ENCODE measurements around the gene GRAMD1A.
"Not testable (repeated sequence)": the region's sequence is repeated elsewhere in the genome, so short reads cannot be mapped to it uniquely, and the experiment has no call there.

GRAMD1A gene

DNA sequence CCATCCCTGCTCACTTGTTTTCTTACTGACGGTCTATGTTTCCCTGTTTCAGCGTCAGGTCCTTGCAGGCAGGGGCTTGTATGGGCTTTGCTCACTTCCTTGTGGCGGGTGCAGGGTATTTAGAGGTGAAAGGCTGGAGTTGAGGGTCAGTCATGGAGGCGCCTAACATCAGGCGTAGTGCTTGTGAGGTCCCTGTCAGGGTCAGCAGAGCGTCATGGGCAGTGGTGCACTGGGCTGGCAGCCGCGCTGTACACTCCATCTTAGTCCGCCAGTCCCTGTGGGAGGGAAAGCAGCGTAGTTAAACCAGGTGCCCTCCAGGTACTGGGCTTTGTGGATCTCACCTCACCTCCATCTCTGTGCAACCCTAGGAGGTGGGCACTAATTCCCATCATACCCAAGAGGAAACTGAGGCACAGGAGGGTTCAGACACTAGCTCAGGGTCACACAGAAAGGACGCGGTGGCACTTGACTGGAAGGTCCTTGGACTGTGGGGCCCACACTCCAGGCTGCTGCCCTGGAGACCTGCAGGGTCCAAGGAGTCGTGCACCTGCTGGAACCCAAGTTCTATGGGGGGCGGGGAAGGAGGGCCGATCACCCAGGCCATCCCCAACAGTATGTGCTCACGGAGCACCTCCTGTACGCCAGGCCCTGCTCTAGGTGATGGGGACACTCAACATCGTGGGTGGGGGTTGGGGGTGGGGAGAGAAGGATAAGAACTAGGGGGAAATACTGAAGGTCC, 4.6 kb downstream of the GRAMD1A start:
- no peak for DNase-seq

DNA sequence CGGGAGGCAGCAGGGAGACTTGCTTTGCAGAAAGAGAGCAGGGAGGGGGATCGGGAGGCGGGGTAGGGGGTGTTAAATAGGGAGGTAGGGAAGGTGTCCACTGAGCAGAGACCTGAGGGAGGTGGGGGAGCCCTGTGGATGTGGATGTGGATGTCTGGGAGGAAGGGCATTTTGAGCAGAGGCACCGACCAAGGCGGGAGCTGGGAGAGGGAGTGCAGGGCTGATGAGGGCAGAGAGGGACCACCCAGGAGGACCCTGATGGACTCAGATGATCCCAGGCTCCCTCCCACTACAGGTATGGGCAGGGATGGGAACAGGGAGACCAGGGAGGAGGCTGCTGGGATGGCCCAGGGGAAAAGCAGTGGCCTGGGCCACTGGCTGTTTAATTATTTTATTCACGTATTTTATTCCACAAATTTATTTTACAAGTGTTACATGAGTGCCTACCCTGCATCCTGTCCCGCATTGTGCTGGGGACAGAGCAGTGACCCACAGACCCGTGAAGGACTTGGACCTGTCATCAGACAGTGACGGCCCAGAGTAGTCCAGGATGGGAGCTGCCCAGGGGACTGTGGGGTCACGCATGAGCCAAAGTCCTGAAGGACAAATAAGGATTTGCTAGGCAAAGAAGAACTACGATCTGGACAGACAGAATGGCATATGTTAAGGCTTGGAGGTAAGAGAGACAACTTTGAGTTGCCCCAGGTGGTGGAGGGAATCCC, 5.3 kb downstream of the GRAMD1A start:
- no peak for DNase-seq

DNA sequence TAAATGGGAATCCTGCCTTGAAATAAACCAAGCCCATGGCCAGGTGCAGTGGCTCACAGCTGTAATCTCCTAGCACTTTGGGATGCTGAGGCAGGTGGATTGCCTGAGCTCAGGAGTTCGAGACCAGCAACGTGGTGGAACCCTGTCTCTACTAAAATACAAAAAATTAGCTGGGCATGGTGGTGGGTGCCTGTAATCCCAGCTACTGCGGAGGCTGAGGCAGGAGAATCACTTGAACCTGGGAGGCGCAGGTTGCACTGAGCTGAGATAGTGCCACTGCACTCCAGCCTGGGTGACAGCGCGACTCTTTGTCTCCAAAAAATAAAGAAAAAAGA, 5.9 kb downstream of the GRAMD1A start:
- DNase-seq, result not testable (repeated sequence)

DNA sequence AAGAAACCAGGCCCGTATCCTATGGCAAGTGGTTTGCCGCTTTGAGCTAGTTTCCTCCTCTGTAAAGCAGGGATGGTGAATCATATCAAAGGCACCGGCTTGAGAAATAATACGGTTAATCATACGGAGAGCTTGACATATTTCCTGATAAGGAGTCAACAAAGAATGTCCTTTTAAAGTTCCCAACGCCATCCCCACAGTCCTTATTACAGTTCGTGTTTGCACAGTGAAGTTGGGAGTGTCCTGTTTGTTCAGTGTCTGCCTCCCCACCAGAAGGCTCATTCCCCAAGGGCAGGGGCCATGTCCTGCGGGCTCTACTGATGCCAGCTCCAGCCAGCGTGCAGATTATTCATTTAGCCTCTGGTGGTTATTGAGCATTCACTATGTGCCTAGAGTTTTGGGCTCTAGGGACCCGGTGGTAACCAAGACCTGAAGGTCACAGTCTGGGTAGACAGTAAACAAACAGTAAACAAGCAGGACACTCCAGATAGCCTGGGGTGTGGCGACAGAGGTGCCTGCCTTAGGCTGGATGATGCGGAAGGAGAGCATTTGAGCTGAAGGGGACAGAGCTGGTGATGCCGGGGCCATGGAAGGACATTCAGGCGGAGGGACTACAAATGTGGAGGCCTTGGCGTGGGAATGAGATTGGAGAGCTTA, 6.3 kb downstream of the GRAMD1A start:
- no peak for DNase-seq

DNA sequence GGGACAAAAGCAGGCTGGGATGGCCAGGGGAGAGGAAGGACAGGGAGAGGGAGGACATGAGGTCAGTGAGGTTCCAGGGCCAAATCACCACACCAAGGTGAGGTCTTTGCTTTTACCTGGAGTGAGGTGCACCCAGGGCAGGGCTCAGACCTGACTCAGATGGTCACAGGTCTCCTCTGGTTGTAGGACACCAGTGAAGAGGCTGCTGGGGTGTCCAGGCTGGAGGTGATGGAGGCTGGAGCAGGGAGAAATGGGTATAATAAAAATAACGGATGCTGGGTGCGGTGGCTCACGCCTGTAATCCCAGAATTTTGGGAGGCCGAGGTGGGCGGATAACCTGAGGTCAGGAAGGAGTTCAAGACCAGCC, 6.9 kb downstream of the GRAMD1A start:
- no peak for DNase-seq

DNA sequence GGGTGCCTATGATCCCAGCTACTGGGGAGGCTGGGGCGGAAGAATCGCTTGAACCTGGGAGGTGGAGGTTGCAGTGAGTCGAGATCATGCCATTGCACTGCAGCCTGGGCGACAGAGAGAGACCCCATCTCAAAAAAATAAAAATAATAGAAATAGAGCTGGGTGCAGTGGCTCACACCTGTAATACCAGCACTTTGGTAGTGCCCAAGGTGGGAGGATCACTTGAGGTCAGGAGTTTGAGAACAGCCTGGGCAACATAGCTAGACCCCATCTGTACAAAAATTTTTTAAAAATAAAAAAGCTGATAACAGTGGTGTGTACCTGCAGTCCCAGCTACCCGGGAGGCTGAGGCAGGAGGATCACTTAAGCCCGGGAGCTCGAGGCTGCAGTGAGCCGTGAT, 7.3 kb downstream of the GRAMD1A start:
- not testable (repeated sequence) for DNase-seq

DNA sequence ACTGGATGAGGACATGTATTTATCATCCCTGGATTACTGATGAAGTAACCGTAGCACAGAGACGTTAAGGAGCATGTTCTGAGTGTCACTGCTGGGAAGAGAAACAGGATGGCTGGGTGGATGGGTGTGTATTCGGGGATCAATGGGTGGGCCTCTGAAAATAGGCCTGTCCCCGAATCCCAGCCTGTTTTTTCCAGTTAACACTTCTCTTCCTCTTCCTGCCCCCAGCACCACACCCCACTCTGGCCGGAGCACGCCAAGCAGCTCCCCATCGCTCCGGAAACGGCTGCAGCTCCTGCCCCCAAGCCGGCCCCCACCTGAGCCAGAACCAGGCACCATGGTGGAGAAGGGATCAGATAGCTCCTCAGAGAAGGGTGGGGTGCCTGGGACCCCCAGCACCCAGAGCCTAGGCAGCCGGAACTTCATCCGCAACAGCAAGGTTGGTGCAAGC, 8.8 kb downstream of the GRAMD1A start:
- DNase-seq, result no peak

DNA sequence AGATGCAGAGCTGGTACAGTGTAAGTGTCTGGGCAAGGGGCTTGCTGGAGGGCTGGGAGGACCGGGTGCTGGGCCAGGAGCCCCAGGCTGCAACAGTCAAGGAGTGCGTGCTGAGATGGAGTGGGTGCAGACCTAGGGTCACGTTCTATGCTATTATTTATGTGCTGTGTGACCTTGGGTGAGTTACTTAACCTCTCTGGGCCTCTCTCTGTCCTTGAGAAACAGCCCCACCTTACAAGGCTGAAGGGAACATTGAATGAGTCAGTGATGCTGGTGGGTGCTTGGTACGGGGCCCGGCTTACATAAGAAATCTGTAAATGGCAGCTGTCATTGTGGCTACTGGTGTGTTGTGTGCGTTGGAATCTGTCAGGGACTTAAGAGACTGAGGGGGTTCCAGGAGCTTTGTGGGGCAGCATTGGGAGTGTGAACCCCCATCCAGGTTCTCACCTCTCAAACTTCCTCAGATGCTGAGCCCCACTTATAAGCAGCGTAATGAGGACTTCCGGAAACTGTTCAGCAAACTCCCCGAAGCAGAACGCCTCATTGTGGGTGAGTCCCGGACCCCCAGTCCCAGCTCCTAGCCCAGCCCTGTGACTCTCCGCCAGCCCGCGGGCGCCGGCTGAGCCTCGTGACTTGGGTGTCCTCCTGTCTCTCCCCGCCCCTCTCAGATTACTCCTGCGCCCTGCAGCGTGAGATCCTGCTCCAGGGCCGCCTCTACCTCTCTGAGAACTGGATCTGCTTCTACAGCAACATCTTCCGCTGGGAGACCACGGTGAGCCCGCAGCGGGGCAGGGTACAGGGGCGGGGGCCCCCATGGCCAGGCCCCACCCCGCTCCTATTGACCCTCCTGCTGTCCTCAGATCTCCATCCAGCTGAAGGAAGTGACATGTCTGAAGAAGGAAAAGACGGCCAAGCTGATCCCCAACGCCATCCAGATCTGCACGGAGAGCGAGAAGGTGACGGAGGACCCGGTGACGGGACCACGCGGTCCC, 9.6 kb downstream of the GRAMD1A start:
- no peak for DNase-seq

DNA sequence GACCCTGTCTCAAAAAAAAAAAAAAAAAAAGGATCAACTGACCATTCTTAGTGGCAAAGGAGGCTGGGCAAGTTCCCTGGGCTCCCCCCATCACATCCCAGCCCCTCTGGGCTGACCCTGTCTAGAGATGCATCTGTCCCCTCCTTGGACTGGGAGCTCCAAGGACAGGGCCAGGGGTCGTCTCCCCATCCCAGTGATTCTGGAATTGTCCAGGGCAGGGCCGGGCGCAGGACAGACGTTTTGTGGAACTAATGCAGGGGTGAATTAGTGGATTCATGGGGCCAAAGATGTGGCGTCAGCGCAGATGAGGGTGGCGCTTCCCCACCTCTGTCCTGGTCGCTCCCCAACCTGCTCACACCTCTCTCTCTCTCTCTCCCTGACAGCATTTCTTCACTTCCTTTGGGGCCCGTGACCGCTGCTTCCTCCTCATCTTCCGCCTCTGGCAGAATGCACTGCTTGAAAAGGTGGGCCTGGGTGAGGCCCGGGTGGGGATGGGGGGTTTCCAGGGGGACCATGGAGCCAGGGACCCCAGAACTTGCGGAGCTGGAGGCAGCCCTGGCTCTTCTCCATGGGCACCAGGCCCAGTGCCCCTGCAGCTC, 11.1 kb downstream of the GRAMD1A start:
- no peak for DNase-seq

DNA sequence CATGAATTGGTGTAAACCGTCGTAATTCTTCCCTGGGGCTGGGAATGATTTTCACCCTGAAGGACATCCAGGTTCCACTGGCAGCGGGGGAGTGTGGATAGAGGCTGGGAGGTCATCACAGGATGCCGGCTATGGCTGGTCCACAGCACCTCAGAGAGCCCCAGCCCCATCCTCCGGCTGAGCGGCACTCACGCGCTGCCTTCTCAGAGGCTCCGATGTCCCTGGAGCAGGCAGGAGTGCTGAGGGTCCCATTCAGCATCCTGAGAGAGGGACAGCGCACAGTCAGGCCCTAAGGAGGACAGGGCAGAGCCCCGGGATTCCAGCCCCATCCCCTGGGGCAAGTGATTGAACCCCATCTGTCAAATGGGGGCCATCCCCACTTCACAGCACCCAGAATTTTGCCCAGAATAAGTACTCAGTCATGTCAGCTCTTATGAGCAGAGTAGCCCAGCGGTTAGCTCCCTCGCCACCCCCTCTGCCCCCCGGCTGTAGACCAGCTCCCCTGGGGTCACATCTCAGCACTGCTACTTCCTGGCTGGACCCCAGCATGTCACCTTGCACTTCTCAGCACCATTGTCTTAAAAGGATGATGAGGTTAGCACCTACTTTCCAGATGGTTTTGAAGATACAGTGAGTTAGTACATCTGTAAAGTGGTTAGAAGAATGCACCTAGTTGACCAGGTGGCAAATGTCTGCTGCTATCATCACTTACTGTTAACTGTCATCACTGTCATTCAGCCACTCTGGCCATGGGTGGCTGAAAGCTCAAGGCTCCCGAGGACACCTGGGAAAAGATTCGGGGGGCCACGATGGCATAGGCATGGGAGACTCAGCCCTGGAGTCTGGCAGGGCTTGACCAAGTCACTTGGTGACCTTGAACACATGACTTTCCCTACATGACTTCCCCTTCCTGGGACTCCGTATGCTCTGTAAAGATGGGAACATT, 11.9 kb downstream of the GRAMD1A start:
- no peak for DNase-seq

DNA sequence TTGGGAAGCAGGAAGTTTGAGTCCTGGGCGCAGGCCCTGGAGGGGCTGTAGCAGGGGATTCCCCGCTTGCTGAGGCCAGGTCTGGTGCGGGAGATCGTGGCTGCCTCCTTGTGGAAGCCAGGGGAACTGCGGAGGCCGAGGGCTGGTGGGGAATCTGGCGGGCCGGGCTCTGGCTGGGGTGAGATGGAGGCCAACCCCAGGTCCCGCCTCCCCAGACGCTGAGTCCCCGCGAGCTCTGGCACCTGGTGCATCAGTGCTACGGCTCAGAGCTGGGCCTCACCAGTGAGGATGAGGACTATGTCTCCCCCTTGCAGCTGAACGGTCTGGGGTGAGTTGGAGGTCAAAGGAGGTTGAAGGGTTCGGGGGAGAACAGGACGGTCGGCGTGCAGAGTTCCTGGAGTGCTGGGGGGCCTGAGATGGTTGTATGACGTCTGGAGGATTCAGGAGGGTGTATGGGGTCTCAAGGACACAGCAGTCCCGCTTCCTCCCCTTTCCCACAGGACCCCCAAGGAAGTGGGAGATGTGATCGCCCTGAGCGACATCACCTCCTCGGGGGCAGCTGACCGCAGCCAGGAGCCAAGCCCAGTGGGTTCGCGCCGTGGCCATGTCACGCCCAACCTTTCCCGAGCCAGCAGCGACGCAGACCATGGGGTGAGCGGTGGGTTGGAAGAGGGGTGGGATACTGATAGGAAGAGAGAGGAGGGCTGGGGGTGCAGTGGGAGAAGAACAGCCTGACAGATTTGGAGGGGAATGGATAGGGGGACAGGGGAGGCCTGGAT, 13.1 kb downstream of the GRAMD1A start:
- DNase-seq, result no peak

DNA sequence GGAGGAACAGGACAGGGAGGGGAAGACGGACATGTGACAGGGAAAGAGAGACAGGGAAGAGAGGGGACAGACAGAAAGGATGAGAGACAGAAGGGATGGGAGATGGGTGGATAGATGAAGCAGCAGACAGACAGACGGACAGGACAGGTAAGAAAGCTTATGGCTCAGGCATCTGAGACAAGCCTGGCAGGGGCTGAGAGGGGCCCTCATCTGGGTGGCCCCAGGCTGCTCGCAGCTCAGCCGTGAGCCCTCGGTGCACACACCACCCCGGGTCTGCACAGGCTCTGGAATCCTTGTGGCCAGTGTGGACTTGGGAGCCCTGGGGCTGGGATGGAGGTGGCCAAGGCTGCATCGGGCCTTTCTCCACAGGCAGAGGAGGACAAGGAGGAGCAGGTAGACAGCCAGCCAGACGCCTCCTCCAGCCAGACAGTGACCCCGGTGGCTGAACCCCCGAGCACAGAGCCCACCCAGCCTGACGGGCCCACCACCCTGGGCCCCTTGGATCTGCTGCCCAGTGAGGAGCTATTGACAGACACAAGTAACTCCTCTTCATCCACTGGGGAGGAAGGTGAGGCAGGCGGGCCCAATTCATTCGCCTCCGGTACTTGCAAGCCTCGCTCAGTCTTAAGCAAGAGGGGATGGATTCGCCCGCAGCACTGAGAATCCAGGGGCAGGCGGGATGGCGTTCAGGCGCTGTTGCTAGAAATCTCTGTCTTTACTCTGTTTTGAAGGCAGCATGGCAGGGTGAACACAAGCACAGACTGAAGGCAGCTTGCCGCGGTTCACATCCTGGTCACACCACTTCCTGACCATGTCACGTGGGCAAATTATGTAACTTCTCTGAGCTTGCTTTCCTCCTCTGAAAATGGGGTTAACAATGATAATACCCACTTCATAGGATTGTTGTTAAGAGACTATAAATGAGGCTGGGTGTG, 14.0 kb downstream of the GRAMD1A start:
- DNase-seq, result no peak

DNA sequence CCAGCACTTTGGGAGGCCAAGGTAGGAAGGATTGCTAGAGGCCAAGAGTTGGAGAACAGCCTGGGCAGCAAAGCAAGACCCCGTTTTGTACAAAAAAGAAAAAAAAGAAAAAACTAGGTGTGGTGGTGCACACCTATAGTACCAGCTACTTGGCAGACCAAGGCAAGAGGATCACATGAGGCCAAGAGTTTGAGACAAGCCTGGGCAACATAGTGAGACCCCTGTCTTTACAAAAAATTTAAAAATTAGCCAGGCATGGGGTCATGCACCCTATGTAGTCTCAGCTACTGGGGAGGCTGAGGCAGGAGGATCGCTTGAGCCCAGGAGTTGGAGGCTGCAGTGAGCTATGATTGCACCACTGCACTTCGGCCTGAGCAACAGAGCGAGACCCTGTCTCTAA, 14.7 kb downstream of the GRAMD1A start:
- DNase-seq, result not testable (repeated sequence)

DNA sequence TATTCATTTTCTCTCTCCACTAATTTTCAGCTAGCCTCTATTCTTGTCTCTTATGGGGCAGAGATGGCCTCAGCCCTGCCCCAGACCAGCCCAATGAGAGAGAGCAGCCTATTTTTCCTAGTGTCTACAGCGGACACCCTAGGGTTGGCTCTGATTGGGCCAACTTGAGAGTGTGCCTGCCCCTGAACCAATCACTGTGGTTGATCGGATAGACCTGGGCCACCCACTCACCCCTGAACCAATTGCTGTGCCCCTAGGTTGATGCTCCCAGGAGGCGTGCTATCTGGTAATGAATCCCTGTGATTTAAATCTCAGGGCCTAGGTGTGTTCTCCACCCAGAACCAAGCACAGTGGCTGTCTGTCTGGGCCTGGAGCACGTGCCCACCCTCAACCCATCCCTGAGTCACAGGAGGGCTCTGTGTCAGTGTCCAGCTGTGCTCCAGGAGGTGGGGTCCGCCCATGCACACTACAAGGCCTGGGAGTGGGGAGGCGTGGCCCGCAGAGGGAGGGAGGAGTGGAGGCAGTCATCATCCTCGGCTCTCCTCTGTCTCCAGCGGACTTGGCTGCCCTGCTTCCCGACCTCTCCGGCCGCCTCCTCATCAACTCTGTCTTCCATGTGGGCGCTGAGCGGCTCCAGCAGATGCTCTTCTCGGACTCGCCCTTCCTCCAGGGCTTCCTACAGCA, 15.3 kb downstream of the GRAMD1A start:
- DNase-seq, result no peak

DNA sequence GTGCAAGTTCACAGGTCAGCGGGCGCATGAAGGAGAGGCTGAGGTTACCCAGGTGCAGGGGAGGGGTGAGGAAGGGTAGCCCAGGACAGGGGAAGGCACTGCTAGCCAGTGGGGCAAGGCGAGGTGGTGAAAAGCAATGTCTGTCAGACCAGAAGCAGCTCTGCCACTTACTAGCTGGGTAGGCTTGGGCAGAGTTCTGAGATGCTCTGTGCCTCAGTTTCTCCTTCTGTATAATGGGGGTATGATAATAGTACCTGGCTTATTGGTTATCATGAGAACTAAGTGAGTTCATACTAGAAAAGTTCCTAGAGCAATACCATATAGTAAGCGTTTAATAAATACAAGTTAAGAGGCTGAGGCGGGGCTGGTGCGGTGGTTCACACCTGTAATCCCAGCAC, 15.8 kb downstream of the GRAMD1A start:
- DNase-seq, result no peak

DNA sequence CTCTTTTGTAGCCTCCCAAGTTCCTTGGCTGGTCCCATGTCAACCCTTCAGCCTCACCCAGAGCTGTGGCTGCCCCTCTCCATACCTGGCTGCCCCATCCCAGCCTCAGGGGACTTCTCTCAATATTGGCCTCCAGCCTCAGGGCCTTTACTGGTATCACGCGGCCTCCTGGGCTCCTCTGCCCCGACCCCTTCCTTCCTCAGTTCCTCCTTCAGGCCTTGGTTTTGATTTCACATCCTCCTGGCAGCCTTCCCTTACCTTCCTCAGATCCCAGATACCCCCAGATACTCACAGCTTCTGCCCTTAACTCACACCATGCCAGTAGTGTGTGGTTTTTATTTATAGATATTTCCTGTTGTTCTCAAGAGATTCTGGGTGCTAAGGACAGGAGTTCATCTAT, 17.4 kb downstream of the GRAMD1A start:
- no peak for DNase-seq

DNA sequence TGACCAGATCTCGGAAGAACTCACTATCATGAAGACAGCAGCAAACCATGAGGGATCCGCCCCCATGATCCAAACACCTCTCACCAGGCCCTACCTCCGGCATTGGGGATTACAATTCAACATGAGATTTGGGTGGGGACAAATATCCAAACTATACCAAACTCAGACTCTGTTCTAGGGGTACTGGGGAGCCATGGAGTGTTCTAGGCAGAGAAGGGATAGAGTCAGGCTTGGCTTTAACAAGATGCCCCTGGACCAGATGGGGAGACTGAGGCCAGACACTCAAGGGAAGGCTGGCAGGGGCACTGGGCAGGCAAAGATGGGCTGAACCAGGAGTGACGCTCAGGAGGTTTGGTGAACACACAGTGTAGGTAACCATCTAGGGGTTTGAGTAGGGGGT, 18.3 kb downstream of the GRAMD1A start:
- DNase-seq, result no peak

DNA sequence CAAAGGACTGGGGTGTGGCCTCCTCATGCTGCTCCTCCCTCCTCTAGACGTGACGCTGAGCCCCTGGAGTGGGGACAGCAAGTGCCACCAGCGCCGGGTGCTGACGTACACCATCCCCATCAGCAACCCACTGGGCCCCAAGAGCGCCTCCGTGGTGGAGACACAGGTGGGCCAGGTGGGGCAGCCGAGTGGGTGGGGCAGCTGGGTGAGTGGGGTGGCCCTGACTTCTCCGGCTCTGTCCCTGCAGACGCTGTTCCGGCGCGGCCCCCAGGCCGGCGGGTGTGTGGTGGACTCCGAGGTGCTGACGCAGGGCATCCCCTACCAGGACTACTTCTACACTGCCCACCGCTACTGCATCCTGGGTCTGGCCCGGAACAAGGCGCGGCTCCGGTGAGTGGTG, 19.0 kb downstream of the GRAMD1A start:
- no peak for DNase-seq

DNA sequence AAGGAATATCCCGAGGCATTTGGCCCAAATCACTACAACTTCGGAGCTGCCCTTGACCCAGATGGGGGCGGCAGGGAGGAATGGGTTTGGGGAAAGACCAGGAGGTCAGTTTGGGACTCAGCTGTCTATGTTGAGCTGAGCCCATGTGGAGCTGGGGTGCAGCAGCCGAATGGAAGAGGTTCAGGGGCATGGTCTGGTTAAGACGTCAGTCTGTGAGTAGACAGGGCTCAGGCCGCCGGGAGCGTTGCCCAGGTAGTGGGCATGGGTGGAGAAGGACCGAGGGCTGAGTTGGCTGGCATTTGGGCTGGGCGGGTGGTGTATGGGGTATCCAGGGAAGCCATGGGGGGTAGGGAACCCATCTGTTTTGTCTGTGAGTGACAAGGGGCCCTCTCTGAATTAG, 20.9 kb downstream of the GRAMD1A start:
- no peak for DNase-seq

Data from NCI-H524 (cell line).